PC-3 (cell line): ENCODE results near the gene CPLANE2. TPM values are rescaled to one million over a fixed set of nuclear protein-coding genes. Genes with fewer than 3 reads are reported as not detected.

Experiments used
- ATAC-seq: fragments of 200-7000 bp; cut with Tn5 transposase; 2 replicates; pipeline ENCODE4 v1.9.1; 2020; ENCODE audit warnings: mild to moderate bottlenecking, moderate library complexity
- BruUV-seq: library from RNA; stranded (reverse); fragments of 400-500 nt; replicated peaks from 2 replicates; lab custom pipeline; 2021; lab: Mats Ljungman, UMichigan
- CTCF ChIA-PET: fragments of 300-600 bp; sonication (Branson Sonifier 250); formaldehyde crosslinking; loops from one replicate; lab custom pipeline; 2022; ENCODE audit warnings: antibody characterized with exemption; lab: Charles Lee
- POLR2A ChIA-PET: fragments of 300-600 bp; sonication (Branson Sonifier 250); formaldehyde crosslinking; loops from one replicate; lab custom pipeline; 2022; ENCODE audit warnings: antibody characterized with exemption; ENCODE audit not compliant: unreplicated experiment; lab: Charles Lee
- DNase-seq: peaks from one replicate; pipeline ENCODE4 v3.0.0-alpha.2; 2015
- H2AFZ ChIP-seq: fragments of 300-600 bp; sonication (generic); 2 replicates; pipeline ENCODE4 v1.6.0; 2016; ENCODE audit warnings: antibody characterized with exemption, low read length
- H3F3A ChIP-seq: fragments of 300-600 bp; sonication (generic); one replicate; pipeline ENCODE4 v1.6.0; 2017; ENCODE audit warnings: antibody characterized with exemption, low read length, control low read depth, mild to moderate bottlenecking; ENCODE audit not compliant: unreplicated experiment
- H3K27ac ChIP-seq: fragments of 300-600 bp; sonication (generic); 2 replicates; pipeline ENCODE4 v1.5.1; 2016; ENCODE audit warnings: mild to moderate bottlenecking, low read length
- H3K27me3 ChIP-seq: fragments of 300-600 bp; sonication (generic); 2 replicates; pipeline ENCODE4 v1.6.1; 2016; ENCODE audit warnings: low read length, mixed read lengths
- H3K36me3 ChIP-seq: fragments of 300-600 bp; sonication (generic); 2 replicates; pipeline ENCODE4 v1.6.1; 2016; ENCODE audit warnings: low read depth, mixed run types, low read length, mixed read lengths
- H3K4me1 ChIP-seq: fragments of 300-600 bp; sonication (generic); 2 replicates; pipeline ENCODE4 v1.5.1; 2016; ENCODE audit warnings: low read length; ENCODE audit not compliant: insufficient read depth
- H3K4me2 ChIP-seq: fragments of 300-600 bp; sonication (generic); 2 replicates; pipeline ENCODE4 v1.6.0; 2016; ENCODE audit warnings: low read length
- H3K4me3 ChIP-seq: fragments of 300-600 bp; sonication (generic); 2 replicates; pipeline ENCODE4 v1.5.1; 2016; ENCODE audit warnings: mild to moderate bottlenecking, low read length, mixed read lengths
- H3K79me2 ChIP-seq: fragments of 300-600 bp; sonication (generic); 2 replicates; pipeline ENCODE4 v1.6.1; 2017; ENCODE audit warnings: low read length, mixed read lengths
- H3K9ac ChIP-seq: fragments of 300-600 bp; sonication (generic); 2 replicates; pipeline ENCODE4 v1.6.0; 2016; ENCODE audit warnings: mild to moderate bottlenecking, low read length
- H3K9me2 ChIP-seq: fragments of 300-600 bp; sonication (generic); replicated peaks from 2 replicates; pipeline ENCODE4 v1.6.1; 2016; ENCODE audit warnings: mixed run types, low read length, mixed read lengths
- H3K9me3 ChIP-seq: fragments of 300-600 bp; sonication (generic); 2 replicates; pipeline ENCODE4 v1.6.1; 2016; ENCODE audit warnings: low read length, mixed read lengths
- H4K20me1 ChIP-seq: fragments of 300-600 bp; sonication (generic); 2 replicates; pipeline ENCODE4 v1.6.1; 2016; ENCODE audit warnings: low read length, mixed read lengths
- CTCF ChIP-seq: fragments of 300-600 bp; sonication (generic); conservative IDR thresholded peaks from 2 replicates; pipeline ENCODE4 v1.5.1; 2017; ENCODE audit warnings: antibody characterized with exemption, low read depth, mild to moderate bottlenecking, low read length
- EZH2 ChIP-seq: fragments of 300-600 bp; sonication (generic); IDR thresholded peaks from one replicate; pipeline ENCODE4 v1.6.1; 2017; ENCODE audit warnings: antibody characterized with exemption, mild to moderate bottlenecking, low read length; ENCODE audit not compliant: unreplicated experiment
- EZH2phosphoT487 ChIP-seq: fragments of 300-600 bp; sonication (generic); IDR thresholded peaks from 2 replicates; pipeline ENCODE4 v1.6.1; 2018; ENCODE audit warnings: mild to moderate bottlenecking, antibody characterized with exemption, low read length, borderline replicate concordance
- intact Hi-C: fragments of 100-400 bp; cut with micrococcal nuclease; formaldehyde crosslinking; loops from 2 replicates; pipeline ENCODE4 v1.9.0; 2023
- total RNA-seq: library from RNA; depleted of rRNA; stranded (reverse); fragments of >200 nt; gene quantifications from 2 replicates; pipeline ENCODE4 v1.2.3, GENCODE V29; 2014

Gene CPLANE2
- total RNA-seq, 1 experiment from 2014 or later: 9.6 TPM

- ATAC-seq (no peak), DNase-seq (no peak)
- BruUV-seq: no TSS peak
- no peak overlapping the region for H2AFZ ChIP-seq
- H3K4me3 ChIP-seq: no peak overlapping the region
- peak overlapping the region; percentile 60; the same call in 1 of the 2 replicates for H3K9ac ChIP-seq
- intact Hi-C loops: loop anchor here (2.0 to 5.0 kb wide), 2 partner anchors 43 to 47 kb away; partner anchors contain the start of gene CPLANE2
- peak overlapping the region; percentile 86 for H3K27ac ChIP-seq
- H3K27me3 ChIP-seq: no peaks in the 10 kb centered on the region
- ChIA-PET CTCF (interaction anchor here (0.7 kb wide), 1 partner anchor 101 kb away, joined by 6 read pairs; no protein-coding TSS in a partner anchor), POLR2A (interaction anchor here (0.6 kb wide), 2 partner anchors 33 to 173 kb away, joined by 3 to 4 read pairs; no protein-coding TSS in a partner anchor)
- H3K4me2 ChIP-seq: no peak overlapping the region
- no peaks in the 10 kb centered on the region for H3K9me2 ChIP-seq
- H3K4me1 ChIP-seq: peaks cover 42% of the 10 kb centered on the region
- no peaks in the 10 kb centered on the region for H3K36me3 ChIP-seq
- TF ChIP-seq EZH2phosphoT487 (no peak), EZH2 (no peak), CTCF (no peak)
- no peaks in the 10 kb centered on the region for H4K20me1 ChIP-seq
- no peaks in the 10 kb centered on the region for H3F3A ChIP-seq
- H3K9me3 ChIP-seq: no peaks in the 10 kb centered on the region
- H3K79me2 ChIP-seq: peaks cover 12% of the 10 kb centered on the region; the same call in 1 of the 2 replicates
Measured at GRCh38 chr1:16189921-16190621, 46.9 kb downstream of the CPLANE2 start.

GRCh38 chr1:16189003-16189402 is 48.0 kb downstream of the CPLANE2 start:
- H3K4me3 ChIP-seq: no peak overlapping the region
- DNase-seq: peak; percentile 83
- no peaks in the 10 kb centered on the region for H3K36me3 ChIP-seq
- peak overlapping the region; percentile 86 for H3K27ac ChIP-seq
- no peaks in the 10 kb centered on the region for H4K20me1 ChIP-seq
- ChIA-PET POLR2A (interaction anchor here (0.6 to 0.9 kb wide), 2 partner anchors 10 to 251 kb away, joined by 3 to 6 read pairs; no protein-coding TSS in a partner anchor), CTCF (interaction anchor here (0.5 to 1.0 kb wide), 3 partner anchors 56 to 110 kb away, joined by 3 read pairs; no protein-coding TSS in a partner anchor)
- no peaks in the 10 kb centered on the region for H3F3A ChIP-seq
- intact Hi-C loops: loop anchor here (2.0 to 5.0 kb wide), 2 partner anchors 42 to 48 kb away; partner anchors contain the start of gene CPLANE2
- peaks cover 52% of the 10 kb centered on the region for H3K4me1 ChIP-seq
- no peaks in the 10 kb centered on the region for H3K27me3 ChIP-seq
- ATAC-seq: peak; percentile 60
- TF ChIP-seq CTCF (no peak), EZH2 (no peak), EZH2phosphoT487 (no peak)
- no peaks in the 10 kb centered on the region for H3K9me3 ChIP-seq
- peak overlapping the region; percentile 60 for H3K9ac ChIP-seq
- H3K4me2 ChIP-seq: peak overlapping the region; percentile 59
- no TSS peak for BruUV-seq
- no peak overlapping the region for H2AFZ ChIP-seq
- H3K9me2 ChIP-seq: no peaks in the 10 kb centered on the region
- H3K79me2 ChIP-seq: peaks cover 21% of the 10 kb centered on the region
